IMR-90 (cell line): ENCODE measurements around the gene CITED4. TPM values are rescaled to one million over a fixed set of nuclear protein-coding genes. Genes with fewer than 3 reads are reported as not detected.

Experiments
- ATAC-seq: fragments of 200-7000 bp; cut with Tn5 transposase; 2 replicates; pipeline ENCODE4 v1.9.1; 2020; ENCODE audit warnings: low read depth, mild to moderate bottlenecking, moderate library complexity
- BruUV-seq: library from RNA; stranded (reverse); fragments of 400-500 nt; replicated peaks from 2 replicates; lab custom pipeline; 2021; lab: Mats Ljungman, UMichigan
- CTCF ChIA-PET: fragments of 300-600 bp; formaldehyde crosslinking; extraction: SDS; loops from one replicate; lab custom pipeline; 2021; ENCODE audit warnings: antibody characterized with exemption; lab: Yijun Ruan, JAX
- POLR2A ChIA-PET: fragments of 300-600 bp; sonication (Branson Sonifier 250); formaldehyde crosslinking; loops from one replicate; lab custom pipeline; 2022; ENCODE audit warnings: antibody characterized with exemption; ENCODE audit not compliant: unreplicated experiment; lab: Charles Lee
- DNase-seq: peaks from one replicate; pipeline ENCODE4 v3.0.0; 2013
- H2AFZ ChIP-seq: replicated peaks from 2 replicates; pipeline ENCODE3; 2013; ENCODE audit warnings: low read length, mild to moderate bottlenecking; ENCODE audit not compliant: poor library complexity
- H2AK5ac ChIP-seq: 2 replicates; pipeline ENCODE4 v1.6.1; 2013; ENCODE audit warnings: low read depth, low read length, inconsistent platforms
- H2AK9ac ChIP-seq: replicated peaks from 2 replicates; pipeline ENCODE3; 2013; ENCODE audit warnings: mild to moderate bottlenecking, low read depth, low read length, moderate library complexity; ENCODE audit not compliant: poor library complexity
- H2BK120ac ChIP-seq: 2 replicates; pipeline ENCODE4 v1.6.1; 2013; ENCODE audit warnings: low read depth, low read length, inconsistent platforms
- H2BK15ac ChIP-seq: 3 replicates; pipeline ENCODE4 v1.6.1; 2013; ENCODE audit warnings: low read depth, low read length, inconsistent platforms
- H2BK20ac ChIP-seq: 2 replicates; pipeline ENCODE4 v1.6.1; 2013; ENCODE audit warnings: low read depth, mild to moderate bottlenecking, inconsistent platforms, low read length, moderate library complexity
- H2BK5ac ChIP-seq: 2 replicates; pipeline ENCODE4 v1.6.1; 2013; ENCODE audit warnings: mild to moderate bottlenecking, low read depth, low read length, inconsistent platforms; ENCODE audit not compliant: poor library complexity, severe bottlenecking
- H3K14ac ChIP-seq: replicated peaks from 2 replicates; pipeline ENCODE4 v1.6.1; 2013; ENCODE audit warnings: low read depth, low read length, inconsistent platforms
- H3K18ac ChIP-seq: 2 replicates; pipeline ENCODE4 v1.6.1; 2013; ENCODE audit warnings: low read depth, low read length, control low read depth
- H3K23ac ChIP-seq: 2 replicates; pipeline ENCODE4 v1.6.1; 2013; ENCODE audit warnings: low read depth, low read length, inconsistent platforms
- H3K27ac ChIP-seq: 2 replicates; pipeline ENCODE4 v1.5.1; 2013; ENCODE audit warnings: mild to moderate bottlenecking, control low read depth, low read length; ENCODE audit not compliant: insufficient read depth
- H3K27me3 ChIP-seq: 2 replicates; pipeline ENCODE4 v1.6.1; 2013; ENCODE audit warnings: low read length; ENCODE audit not compliant: control insufficient read depth, insufficient read depth
- H3K36me3 ChIP-seq: 2 replicates; pipeline ENCODE4 v1.6.1; 2013; ENCODE audit warnings: low read length, mixed read lengths; ENCODE audit not compliant: control insufficient read depth, insufficient read depth
- H3K4ac ChIP-seq: 2 replicates; pipeline ENCODE4 v1.6.1; 2013; ENCODE audit warnings: low read depth, low read length, inconsistent platforms
- H3K4me1 ChIP-seq: 2 replicates; pipeline ENCODE4 v1.6.1; 2013; ENCODE audit warnings: low read length, mixed read lengths; ENCODE audit not compliant: control insufficient read depth, insufficient read depth
- H3K4me2 ChIP-seq: 2 replicates; pipeline ENCODE4 v1.6.1; 2013; ENCODE audit warnings: low read depth, mild to moderate bottlenecking, control low read depth, low read length, moderate library complexity
- H3K4me3 ChIP-seq: 2 replicates; pipeline ENCODE4 v1.5.1; 2013; ENCODE audit warnings: low read depth, mild to moderate bottlenecking, control low read depth, low read length, moderate library complexity; ENCODE audit not compliant: insufficient read depth
- H3K56ac ChIP-seq: 2 replicates; pipeline ENCODE4 v1.6.1; 2013; ENCODE audit warnings: low read length, inconsistent platforms; ENCODE audit not compliant: insufficient read depth; ENCODE audit errors: extremely low read depth
- H3K79me1 ChIP-seq, 2 experiments: 2 replicates each; pipeline ENCODE4 v1.6.1; 2013; ENCODE audit warnings: low read length in 2 of 2, inconsistent platforms in 1 of 2, low read depth in 1 of 2
- H3K9ac ChIP-seq: 2 replicates; pipeline ENCODE4 v1.6.1; 2013; ENCODE audit warnings: low read depth, low read length, control low read depth
- H3K9me1 ChIP-seq: 2 replicates; pipeline ENCODE4 v1.6.1; 2013; ENCODE audit warnings: low read length, inconsistent platforms; ENCODE audit not compliant: insufficient read depth
- H3K9me3 ChIP-seq: 2 replicates; pipeline ENCODE4 v1.6.1; 2013; ENCODE audit warnings: low read length; ENCODE audit not compliant: control insufficient read depth, insufficient read depth
- H4K20me1 ChIP-seq: 2 replicates; pipeline ENCODE4 v1.6.1; 2013; ENCODE audit warnings: low read length, inconsistent platforms; ENCODE audit not compliant: insufficient read depth
- H4K5ac ChIP-seq: 2 replicates; pipeline ENCODE4 v1.6.1; 2013; ENCODE audit warnings: mild to moderate bottlenecking, low read depth, low read length, control low read depth
- H4K8ac ChIP-seq, 2 experiments: 2 replicates each; pipeline ENCODE4 v1.6.1; 2013; ENCODE audit warnings: low read depth in 2 of 2, low read length in 2 of 2, control low read depth in 1 of 2, inconsistent platforms in 1 of 2
- H4K91ac ChIP-seq: 2 replicates; pipeline ENCODE4 v1.6.1; 2013; ENCODE audit warnings: low read depth, low read length, inconsistent platforms; ENCODE audit not compliant: insufficient read depth
- BHLHE40 ChIP-seq: fragments of 150-350 bp; IDR thresholded peaks from 2 replicates; pipeline ENCODE4 v1.6.1; 2016; ENCODE audit warnings: mild to moderate bottlenecking, low read depth, low read length
- CEBPB ChIP-seq: IDR thresholded peaks from 2 replicates; pipeline ENCODE4 v1.6.1; 2012; ENCODE audit warnings: low read depth, low read length, improper control_type of control experiment
- CHD1 ChIP-seq: IDR thresholded peaks from 2 replicates; pipeline ENCODE4 v1.6.1; 2012; ENCODE audit warnings: low read depth, low read length, improper control_type of control experiment
- CTCF ChIP-seq: conservative IDR thresholded peaks from 2 replicates; pipeline ENCODE4 v1.5.1; 2012; ENCODE audit warnings: mild to moderate bottlenecking, low read depth, low read length, improper control_type of control experiment
- FOS ChIP-seq: fragments of 150-350 bp; IDR thresholded peaks from 2 replicates; pipeline ENCODE4 v1.6.1; 2016; ENCODE audit warnings: low read depth, low read length
- MAFK ChIP-seq: IDR thresholded peaks from 2 replicates; pipeline ENCODE4 v1.6.1; 2012; ENCODE audit warnings: low read depth, low read length, improper control_type of control experiment
- MAZ ChIP-seq: IDR thresholded peaks from 2 replicates; pipeline ENCODE4 v1.6.1; 2012; ENCODE audit warnings: low read depth, mild to moderate bottlenecking, low read length, improper control_type of control experiment, moderate library complexity, borderline replicate concordance
- MXI1 ChIP-seq: IDR thresholded peaks from 2 replicates; pipeline ENCODE4 v1.6.1; 2012; ENCODE audit warnings: low read depth, mild to moderate bottlenecking, low read length, moderate library complexity, borderline replicate concordance
- NFE2L2 ChIP-seq: fragments of 150-350 bp; IDR thresholded peaks from 2 replicates; pipeline ENCODE4 v1.6.1; 2016; ENCODE audit warnings: low read depth, mild to moderate bottlenecking, low read length
- POLR2A ChIP-seq: IDR thresholded peaks from 2 replicates; pipeline ENCODE4 v1.6.1; 2012; ENCODE audit warnings: mild to moderate bottlenecking, low read depth, low read length
- RAD21 ChIP-seq: IDR thresholded peaks from 2 replicates; pipeline ENCODE4 v1.6.1; 2012; ENCODE audit warnings: low read length, improper control_type of control experiment
- RCOR1 ChIP-seq: IDR thresholded peaks from 2 replicates; pipeline ENCODE4 v1.6.1; 2012; ENCODE audit warnings: mild to moderate bottlenecking, low read length, improper control_type of control experiment; ENCODE audit not compliant: insufficient replicate concordance
- RFX5 ChIP-seq: IDR thresholded peaks from 2 replicates; pipeline ENCODE4 v1.8.0; 2012; ENCODE audit warnings: low read depth, mild to moderate bottlenecking, low read length, moderate library complexity
- SMC3 ChIP-seq: fragments of 150-350 bp; IDR thresholded peaks from 2 replicates; pipeline ENCODE4 v1.6.1; 2016; ENCODE audit warnings: low read depth, mild to moderate bottlenecking, antibody characterized with exemption, low read length, moderate library complexity
- WGBS, 2 experiments: methylation state at CpG; one replicate each; pipeline versions ENCODE4 v1.1.5 to v1.1.7; 2013; ENCODE audit warnings: missing lambda C conversion rate in 2 of 2; ENCODE audit not compliant: insufficient read length in 1 of 2; ENCODE audit errors: extremely low coverage in 2 of 2; 5-methylcytosine and 5-hydroxymethylcytosine counted together
- dilution Hi-C: fragments of 300-500 bp; cut with HindIII; formaldehyde crosslinking; loops from one replicate; pipeline ENCODE4 v1.14.3; 2018; ENCODE audit warnings: low sequenced_read_pairs; ENCODE audit not compliant: unreplicated experiment
- in situ Hi-C: fragments of 300-500 bp; cut with MboI; formaldehyde crosslinking; loops from 3 replicates; pipeline ENCODE4 v1.14.3; 2019; ENCODE audit warnings: low sequenced_read_pairs, inconsistent platforms, mixed read lengths
- intact Hi-C: fragments of 100-400 bp; cut with micrococcal nuclease; formaldehyde crosslinking; loops from 2 replicates; pipeline ENCODE4 v1.10.0; 2022
- polyA plus RNA-seq, 3 experiments: library from polyadenylated mRNA; depleted of rRNA; stranded (reverse); fragments of >200 nt; gene quantifications; 2 replicates each; pipeline ENCODE4 v1.2.3, GENCODE V29; 2012; ENCODE audit warnings: low replicate concordance in 1 of 3
- total RNA-seq: library from RNA; depleted of rRNA; stranded (reverse); fragments of >200 nt; gene quantifications from 2 replicates; pipeline ENCODE4 v1.2.3, GENCODE V29; 2012

CITED4 gene
- total and polyA plus RNA-seq, 2 of the 4 experiments (the other 2 are of a cell fraction), result under 0.01 to 1.6 TPM

GRCh38 chr1:40820911-40821693, 41.1 kb downstream of the CITED4 start (continued):
- no peak for TF ChIP-seq FOS

GRCh38 chr1:40820251-40820797, 41.8 kb downstream of the CITED4 start:
- no peak overlapping the region for H3K23ac ChIP-seq
- H3K27me3 ChIP-seq, result peaks cover 41% of the 10 kb centered on the region
- no peak overlapping the region for H3K9ac ChIP-seq
- H3K4me2 ChIP-seq, result no peak overlapping the region
- H3K14ac ChIP-seq, result no peak overlapping the region
- in situ Hi-C loops, result no loop called here
- CTCF ChIA-PET, result no interaction called here
- no peak overlapping the region for H4K91ac ChIP-seq
- H4K20me1 ChIP-seq, result no peaks in the 10 kb centered on the region
- DNase-seq (no peak), ATAC-seq (no peak)
- peaks cover 7% of the 10 kb centered on the region for H3K9me1 ChIP-seq
- no peak overlapping the region for H3K4ac ChIP-seq
- no TSS peak for BruUV-seq
- H4K8ac ChIP-seq, result no peak overlapping the region
- dilution Hi-C loops, result no loop called here
- H2BK15ac ChIP-seq, result no peak overlapping the region
- H3K79me1 ChIP-seq, result no peaks in the 10 kb centered on the region
- no peak overlapping the region for H4K5ac ChIP-seq
- POLR2A ChIA-PET, result interaction anchor here (0.6 kb wide), 1 partner anchor 660 kb away, joined by 5 read pairs; no protein-coding TSS in a partner anchor
- WGBS, 2 experiments, result 100% methylated on average over 2 of the region's 3 CpGs; no CpG with 5 or more reads in 1 of the 2 experiments
- no peaks in the 10 kb centered on the region for H3K36me3 ChIP-seq
- H2BK120ac ChIP-seq, result no peak overlapping the region
- H3K18ac ChIP-seq, result no peak overlapping the region
- H2BK5ac ChIP-seq, result no peak overlapping the region
- no peak overlapping the region for H2BK20ac ChIP-seq
- intact Hi-C loops, result no loop called here
- no peak overlapping the region for H3K27ac ChIP-seq
- H2AFZ ChIP-seq, result no peak overlapping the region
- H3K4me1 ChIP-seq, result peaks cover 12% of the 10 kb centered on the region
- no peak overlapping the region for H2AK5ac ChIP-seq
- no peak overlapping the region for H3K4me3 ChIP-seq
- no peak overlapping the region for H3K56ac ChIP-seq
- H3K9me3 ChIP-seq, result no peaks in the 10 kb centered on the region
- no peak overlapping the region for H2AK9ac ChIP-seq
- TF ChIP-seq CTCF (no peak), RCOR1 (no peak), MAZ (no peak), NFE2L2 (no peak), POLR2A (no peak), CEBPB (no peak), CHD1 (no peak), MAFK (no peak), FOS (no peak), BHLHE40 (no peak), SMC3 (no peak), MXI1 (no peak), RAD21 (no peak), RFX5 (no peak)
